SK-MEL-5 (cell line): ENCODE results near the gene RPTOR. TPM values are rescaled to one million over a fixed set of nuclear protein-coding genes. Genes with fewer than 3 reads are reported as not detected.
A peak's percentile ranks its signal among the peaks of the same experiment; 100 is the strongest.

Experiments
- DNase-seq: peaks from one replicate; pipeline ENCODE4 v3.0.0-alpha.2; 2016; ENCODE audit warnings: low read depth, low spot score
- in situ Hi-C: cut with HindIII; loops from 2 replicates; pipeline ENCODE4 v1.10.0; 2016; ENCODE audit warnings: low sequenced_read_pairs, high pct_unique_total_duplicates, low pct_unique_long_range_greater_than_20kb
- total RNA-seq: library from RNA; depleted of rRNA; stranded (reverse); fragments of >200 nt; shearing (Covaris generic); gene quantifications from 2 replicates; pipeline ENCODE4 v1.2.3, GENCODE V29; 2014

The RPTOR gene
- total RNA-seq, 1 experiment from 2014 or later, result 27.3 TPM

- in situ Hi-C loops, result no loop called here
- no peak for DNase-seq
These were observed 348.4 kb downstream of the RPTOR start for GRCh38 chr17:80892900-80893603.

GRCh38 chr17:80893604-80894438 is 349.2 kb downstream of the RPTOR start:
- no peak for DNase-seq
- in situ Hi-C loops, result no loop called here

GRCh38 chr17:80894439-80894721 is 349.7 kb downstream of the RPTOR start:
- no peak for DNase-seq
- in situ Hi-C loops, result no loop called here

- in situ Hi-C loops, result no loop called here
These were observed 350.1 kb downstream of the RPTOR start for GRCh38 chr17:80894726-80895125.

GRCh38 chr17:80895366-80895765 is 350.7 kb downstream of the RPTOR start:
- in situ Hi-C loops, result no loop called here
- no peak for DNase-seq

More at GRCh38 chr17:80894726-80895125, 350.1 kb downstream of the RPTOR start:
- DNase-seq, result no peak

GRCh38 chr17:80898716-80899115 is 354.1 kb downstream of the RPTOR start:
- in situ Hi-C loops, result no loop called here
- no peak for DNase-seq

GRCh38 chr17:80899402-80900268 is 355.0 kb downstream of the RPTOR start:
- peak; percentile 84 for DNase-seq
- in situ Hi-C loops, result no loop called here

GRCh38 chr17:80901319-80901718 is 356.7 kb downstream of the RPTOR start:
- no peak for DNase-seq
- in situ Hi-C loops, result no loop called here

- in situ Hi-C loops, result no loop called here
- no peak for DNase-seq
These were observed 357.7 kb downstream of the RPTOR start for GRCh38 chr17:80902197-80902962.

GRCh38 chr17:80902963-80903611 is 358.4 kb downstream of the RPTOR start:
- no peak for DNase-seq
- in situ Hi-C loops, result no loop called here

- in situ Hi-C loops, result no loop called here
- DNase-seq, result no peak
These were observed 359.6 kb downstream of the RPTOR start for GRCh38 chr17:80904036-80904753.

GRCh38 chr17:80905586-80906230 is 361.1 kb downstream of the RPTOR start:
- in situ Hi-C loops, result no loop called here
- no peak for DNase-seq

- in situ Hi-C loops, result no loop called here
- DNase-seq, result no peak
These were observed 362.0 kb downstream of the RPTOR start for GRCh38 chr17:80906364-80907259.

- no peak for DNase-seq
- in situ Hi-C loops, result no loop called here
These were observed 362.6 kb downstream of the RPTOR start for GRCh38 chr17:80907281-80907680.

GRCh38 chr17:80908211-80908610 is 363.6 kb downstream of the RPTOR start:
- in situ Hi-C loops, result no loop called here
- DNase-seq, result no peak
